DOHH2 (cell line): ENCODE data around the gene ANKRD9.

ENCODE experiments used
- H3F3A ChIP-seq: fragments of 200-600 bp; sonication (generic), shearing (Covaris generic); 2 replicates; pipeline ENCODE4 v1.6.0; 2016; ENCODE audit warnings: antibody characterized with exemption, mild to moderate bottlenecking; ENCODE audit not compliant: control insufficient read depth, insufficient read depth
- H3K27ac ChIP-seq: fragments of 200-600 bp; sonication (generic); 2 replicates; pipeline ENCODE4 v1.5.1; 2014; ENCODE audit warnings: low read depth, mild to moderate bottlenecking, low read length, moderate library complexity
- H3K27me3 ChIP-seq: fragments of 200-600 bp; sonication (generic); 2 replicates; pipeline ENCODE4 v1.6.1; 2014; ENCODE audit warnings: mild to moderate bottlenecking, low read length, mixed read lengths; ENCODE audit not compliant: control insufficient read depth
- H3K36me3 ChIP-seq: fragments of 200-600 bp; sonication (generic); 2 replicates; pipeline ENCODE4 v1.6.1; 2014; ENCODE audit warnings: mild to moderate bottlenecking, low read length, moderate library complexity, mixed read lengths; ENCODE audit not compliant: control insufficient read depth
- H3K4me1 ChIP-seq: fragments of 200-600 bp; sonication (generic); 2 replicates; pipeline ENCODE4 v1.6.1; 2014; ENCODE audit warnings: mild to moderate bottlenecking, low read length, mixed read lengths; ENCODE audit not compliant: control insufficient read depth
- H3K4me2 ChIP-seq: fragments of 200-600 bp; sonication (generic); 2 replicates; pipeline ENCODE4 v1.6.0; 2014; ENCODE audit warnings: mild to moderate bottlenecking, low read length, moderate library complexity
- H3K4me3 ChIP-seq: fragments of 200-600 bp; sonication (generic); 2 replicates; pipeline ENCODE4 v1.5.1; 2014; ENCODE audit warnings: mild to moderate bottlenecking, low read length, mixed read lengths
- H3K79me2 ChIP-seq: fragments of 200-600 bp; sonication (generic); 2 replicates; pipeline ENCODE4 v1.6.1; 2014; ENCODE audit warnings: mild to moderate bottlenecking, low read length, mixed read lengths; ENCODE audit not compliant: control insufficient read depth
- H3K9me2 ChIP-seq: fragments of 200-600 bp; sonication (generic); replicated peaks from 2 replicates; pipeline ENCODE4 v1.6.1; 2014; ENCODE audit warnings: mild to moderate bottlenecking, low read length, mixed read lengths; ENCODE audit not compliant: control insufficient read depth
- H3K9me3 ChIP-seq: fragments of 200-600 bp; sonication (generic); 2 replicates; pipeline ENCODE4 v1.6.1; 2014; ENCODE audit warnings: antibody characterized with exemption, low read length, mixed read lengths; ENCODE audit not compliant: control insufficient read depth, insufficient read depth
- H4K20me1 ChIP-seq: fragments of 200-600 bp; sonication (generic); 2 replicates; pipeline ENCODE4 v1.6.0; 2014; ENCODE audit warnings: low read depth, mild to moderate bottlenecking, antibody characterized with exemption, low read length, moderate library complexity; ENCODE audit not compliant: control insufficient read depth, insufficient read depth
- CTCF ChIP-seq: fragments of 200-600 bp; sonication (generic); IDR thresholded peaks from one replicate; pipeline ENCODE4 v1.5.1; 2014; ENCODE audit warnings: antibody characterized with exemption, mild to moderate bottlenecking, low read depth, low read length; ENCODE audit not compliant: poor library complexity, severe bottlenecking
- EZH2phosphoT487 ChIP-seq: fragments of 200-600 bp; sonication (generic); IDR thresholded peaks from 2 replicates; pipeline ENCODE4 v1.6.1; 2017; ENCODE audit warnings: borderline replicate concordance, mild to moderate bottlenecking, antibody characterized with exemption, low read length, moderate library complexity, mixed read lengths

ANKRD9 gene

GRCh38 chr14:102474934-102475333 lies 34.6 kb downstream of the ANKRD9 start:
- Histone ChIP-seq H3K4me2 (no peak overlapping the region), H3K36me3 (no peaks in the 10 kb centered on the region), H3K9me2 (no peaks in the 10 kb centered on the region), H3K4me1 (no peaks in the 10 kb centered on the region), H3K79me2 (no peaks in the 10 kb centered on the region), H4K20me1 (no peaks in the 10 kb centered on the region), H3K4me3 (no peak overlapping the region), H3K9me3 (no peaks in the 10 kb centered on the region), H3K27ac (no peak overlapping the region), H3K27me3 (no peaks in the 10 kb centered on the region), H3F3A (no peaks in the 10 kb centered on the region)
- TF ChIP-seq EZH2phosphoT487 (no peak), CTCF (no peak)

- Histone ChIP-seq H3F3A (no peaks in the 10 kb centered on the region), H3K36me3 (0 out of 2 replicates have a peak, but pooled peaks cover 3% of the 10 kb centered on the region), H3K4me1 (no peaks in the 10 kb centered on the region), H3K9me2 (no peaks in the 10 kb centered on the region), H3K9me3 (no peaks in the 10 kb centered on the region), H3K4me3 (no peak overlapping the region), H3K4me2 (no peak overlapping the region), H3K27me3 (no peaks in the 10 kb centered on the region), H3K79me2 (no peaks in the 10 kb centered on the region), H4K20me1 (no peaks in the 10 kb centered on the region), H3K27ac (no peak overlapping the region)
- TF ChIP-seq EZH2phosphoT487 (no peak), CTCF (no peak)
Observed at GRCh38 chr14:102473559-102473958, 36.0 kb downstream of the ANKRD9 start.

GRCh38 chr14:102472791-102473150 lies 36.8 kb downstream of the ANKRD9 start:
- no peak overlapping the region for H3K4me3 ChIP-seq
- H3K27ac ChIP-seq, result no peak overlapping the region
- no peak for TF ChIP-seq CTCF
- TF ChIP-seq EZH2phosphoT487, result no peak
- H3K4me2 ChIP-seq, result no peak overlapping the region
- no peaks in the 10 kb centered on the region for H3K27me3 ChIP-seq
- 0 out of 2 replicates have a peak, but pooled peaks cover 3% of the 10 kb centered on the region for H3K36me3 ChIP-seq
- no peaks in the 10 kb centered on the region for H3K79me2 ChIP-seq
- H3F3A ChIP-seq, result no peaks in the 10 kb centered on the region
- H3K9me2 ChIP-seq, result no peaks in the 10 kb centered on the region
- no peaks in the 10 kb centered on the region for H4K20me1 ChIP-seq
- H3K9me3 ChIP-seq, result no peaks in the 10 kb centered on the region
- H3K4me1 ChIP-seq, result no peaks in the 10 kb centered on the region
